ENCODE data around the gene DOCK2.
"Not testable (repeated sequence)": the region's sequence is repeated elsewhere in the genome, so short reads cannot be mapped to it uniquely, and the experiment has no call there.

The DOCK2 gene

DNA sequence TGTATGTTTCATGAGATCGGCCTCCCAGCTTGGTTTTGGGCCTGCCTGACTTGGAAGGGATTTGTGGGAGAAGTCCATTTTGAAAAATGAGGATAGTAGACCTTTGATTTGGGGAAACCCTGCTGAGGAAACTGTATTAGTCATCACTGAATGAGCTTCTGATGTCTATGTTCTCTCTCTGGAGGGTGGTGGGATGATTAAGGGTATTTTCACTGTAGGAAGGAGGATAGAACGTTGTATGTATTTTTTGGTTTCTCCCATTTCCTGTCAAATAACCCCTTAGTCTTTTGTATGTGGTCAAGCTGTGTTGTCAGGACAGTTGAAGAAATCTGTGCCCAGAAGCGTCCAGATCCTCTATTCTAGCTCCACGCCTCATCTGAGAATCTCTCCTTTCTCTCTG, 191.3 kb downstream of the DOCK2 start:
- TF ChIP-seq, protein P1, sequence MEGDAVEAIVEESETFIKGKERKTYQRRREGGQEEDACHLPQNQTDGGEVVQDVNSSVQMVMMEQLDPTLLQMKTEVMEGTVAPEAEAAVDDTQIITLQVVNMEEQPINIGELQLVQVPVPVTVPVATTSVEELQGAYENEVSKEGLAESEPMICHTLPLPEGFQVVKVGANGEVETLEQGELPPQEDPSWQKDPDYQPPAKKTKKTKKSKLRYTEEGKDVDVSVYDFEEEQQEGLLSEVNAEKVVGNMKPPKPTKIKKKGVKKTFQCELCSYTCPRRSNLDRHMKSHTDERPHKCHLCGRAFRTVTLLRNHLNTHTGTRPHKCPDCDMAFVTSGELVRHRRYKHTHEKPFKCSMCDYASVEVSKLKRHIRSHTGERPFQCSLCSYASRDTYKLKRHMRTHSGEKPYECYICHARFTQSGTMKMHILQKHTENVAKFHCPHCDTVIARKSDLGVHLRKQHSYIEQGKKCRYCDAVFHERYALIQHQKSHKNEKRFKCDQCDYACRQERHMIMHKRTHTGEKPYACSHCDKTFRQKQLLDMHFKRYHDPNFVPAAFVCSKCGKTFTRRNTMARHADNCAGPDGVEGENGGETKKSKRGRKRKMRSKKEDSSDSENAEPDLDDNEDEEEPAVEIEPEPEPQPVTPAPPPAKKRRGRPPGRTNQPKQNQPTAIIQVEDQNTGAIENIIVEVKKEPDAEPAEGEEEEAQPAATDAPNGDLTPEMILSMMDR (IDR thresholded peaks at IDR 0.05; ENCODE audit: extremely low read depth, missing control alignments) = no peak

DNA sequence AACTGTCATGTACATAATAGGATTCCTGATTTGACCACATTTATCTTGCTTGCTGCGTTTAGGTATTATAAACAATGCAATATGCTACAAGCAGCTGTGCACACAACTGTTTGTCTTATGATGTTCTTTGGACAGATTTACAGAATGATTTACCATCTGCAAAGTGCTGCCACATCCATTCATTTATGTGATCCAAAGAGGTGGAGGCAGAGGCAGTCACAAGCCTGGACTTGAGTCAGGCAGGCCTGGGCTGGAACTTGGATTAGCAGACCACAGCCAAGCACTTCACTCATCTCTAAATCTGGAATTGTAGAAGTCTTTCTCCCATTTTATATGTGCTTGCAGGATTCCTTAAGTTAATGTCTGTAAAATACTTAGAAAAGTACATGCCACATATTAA, 194.3 kb downstream of the DOCK2 start:
- DNase-seq (ENCODE audit: low spot score) = no peak
- TF ChIP-seq, protein P1 (IDR thresholded peaks at IDR 0.05; ENCODE audit: extremely low read depth, missing control alignments) = no peak

More for the DNA sequence above, 191.3 kb downstream of the DOCK2 start:
- no peak for DNase-seq (ENCODE audit: low spot score)

DNA sequence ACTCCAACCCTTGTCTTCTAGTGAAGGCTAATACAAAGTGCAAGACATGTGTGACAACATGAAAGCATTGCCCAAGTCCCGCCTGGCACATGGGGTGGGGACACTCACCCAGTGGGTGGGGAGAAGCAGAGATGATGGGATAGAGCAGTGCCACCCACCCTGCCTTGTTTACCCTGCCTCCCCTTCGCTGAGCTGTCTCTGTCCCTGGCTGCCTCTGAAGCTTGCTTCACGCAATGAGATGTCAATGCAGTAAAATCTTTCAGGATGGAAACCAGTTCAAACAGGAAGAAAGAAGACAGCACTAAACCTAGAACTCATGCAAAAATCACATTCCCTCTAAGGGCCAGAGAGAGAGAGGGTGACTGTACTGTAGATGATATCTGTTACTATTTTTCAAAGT, 195.2 kb downstream of the DOCK2 start:
- no peak for DNase-seq (ENCODE audit: low spot score)
- TF ChIP-seq, protein P1 (IDR thresholded peaks at IDR 0.05; ENCODE audit: extremely low read depth, missing control alignments) = no peak

DNA sequence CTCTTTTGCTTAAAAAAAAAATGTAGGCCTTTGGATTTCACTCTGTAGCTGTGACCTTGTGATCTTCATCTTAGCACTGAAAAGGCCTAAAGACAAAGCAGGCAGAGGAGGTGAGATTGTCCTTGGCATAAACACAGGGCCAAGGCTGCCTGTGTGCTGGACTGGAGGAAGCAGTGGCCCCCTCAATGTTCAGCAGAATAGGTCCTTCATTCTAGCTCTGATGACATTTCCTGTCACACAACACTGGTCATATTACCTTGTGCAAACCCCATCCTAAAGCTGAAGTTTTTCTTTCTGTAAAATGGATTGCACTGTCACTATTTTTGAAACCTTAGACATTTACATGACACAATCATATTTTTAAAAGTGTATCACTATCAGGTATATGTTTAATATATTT, 195.8 kb downstream of the DOCK2 start:
- TF ChIP-seq, protein P1 (IDR thresholded peaks at IDR 0.05; ENCODE audit: extremely low read depth, missing control alignments) = no peak
- DNase-seq (ENCODE audit: low spot score) = peak; percentile 35

DNA sequence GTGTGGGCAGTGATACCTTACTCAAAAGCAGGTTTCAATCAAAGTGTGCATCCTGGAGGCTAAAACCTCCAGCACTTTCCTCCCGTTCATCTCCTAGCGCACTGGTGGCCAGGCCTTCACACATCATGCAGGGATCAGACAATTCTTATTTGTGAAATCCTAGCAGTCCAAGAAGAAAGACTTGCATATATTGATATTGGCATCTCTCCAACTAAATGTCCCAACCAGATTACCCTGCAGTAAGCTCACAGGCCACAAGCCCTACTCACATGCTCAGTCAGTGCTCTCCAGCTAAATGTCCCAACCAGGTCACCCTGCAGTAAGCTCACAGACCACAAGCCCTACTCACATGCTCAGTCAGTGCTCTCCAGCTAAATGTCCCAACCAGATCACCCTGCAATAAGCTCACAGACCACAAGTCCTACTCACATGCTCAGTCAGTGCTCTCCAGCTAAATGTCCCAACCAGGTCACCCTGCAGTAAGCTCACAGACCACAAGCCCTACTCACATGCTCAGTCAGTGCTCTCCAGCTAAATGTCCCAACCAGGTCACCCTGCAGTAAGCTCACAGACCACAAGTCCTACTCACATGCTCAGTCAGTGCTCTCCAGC, 196.7 kb downstream of the DOCK2 start:
- DNase-seq (ENCODE audit: low spot score) = not testable (repeated sequence)

DNA sequence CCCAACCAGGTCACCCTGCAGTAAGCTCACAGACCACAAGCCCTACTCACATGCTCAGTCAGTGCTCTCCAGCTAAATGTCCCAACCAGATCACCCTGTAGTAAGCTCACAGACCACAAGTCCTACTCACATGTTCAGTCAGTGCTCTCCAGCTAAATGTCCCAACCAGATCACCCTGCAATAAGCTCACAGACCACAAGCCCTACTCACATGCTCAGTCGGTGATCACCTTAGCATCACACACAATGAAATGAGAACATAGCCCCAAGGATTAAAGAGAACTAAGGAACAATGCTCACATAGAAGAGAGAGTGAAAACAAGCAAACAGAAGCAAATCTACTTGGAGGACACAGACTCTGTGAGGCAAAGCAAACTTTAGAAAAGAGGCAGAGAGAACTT, 197.5 kb downstream of the DOCK2 start:
- DNase-seq (ENCODE audit: low spot score) = not testable (repeated sequence)

DNA sequence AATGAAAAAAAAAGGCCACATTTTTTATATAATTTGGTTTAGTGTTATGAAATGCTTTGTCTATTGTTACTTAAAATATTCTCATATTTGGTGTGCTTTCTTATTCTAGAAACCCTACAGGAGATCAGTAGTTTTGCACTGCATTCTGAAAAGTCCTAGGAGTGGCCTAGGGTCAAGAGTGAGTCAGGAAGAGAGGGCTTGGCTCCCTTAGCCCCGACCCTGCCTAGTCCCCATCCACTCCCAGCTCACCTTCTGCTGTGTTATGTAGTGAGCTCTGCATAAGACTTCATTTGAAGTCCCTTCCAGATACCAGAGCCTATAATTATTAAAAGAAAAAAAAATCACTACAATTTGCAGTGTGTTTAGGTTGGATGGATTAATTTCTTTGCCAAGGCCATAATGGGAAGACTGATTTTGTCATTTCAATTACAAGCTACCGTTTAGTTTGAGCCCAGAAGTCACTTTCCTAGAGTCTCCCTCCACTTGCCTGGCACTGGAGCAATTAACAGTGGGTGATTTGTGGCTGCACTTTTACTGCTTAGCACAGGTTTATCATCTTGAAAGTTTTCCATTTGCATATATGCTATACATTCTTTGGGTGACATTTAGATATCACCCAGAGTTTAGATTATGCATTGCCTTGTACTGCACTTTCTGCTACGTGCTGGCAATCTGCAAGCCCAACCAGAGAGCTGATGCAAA, 199.9 kb downstream of the DOCK2 start:
- DNase-seq (ENCODE audit: low spot score) = no peak
- TF ChIP-seq, protein P1 (IDR thresholded peaks at IDR 0.05; ENCODE audit: extremely low read depth, missing control alignments) = no peak

DNA sequence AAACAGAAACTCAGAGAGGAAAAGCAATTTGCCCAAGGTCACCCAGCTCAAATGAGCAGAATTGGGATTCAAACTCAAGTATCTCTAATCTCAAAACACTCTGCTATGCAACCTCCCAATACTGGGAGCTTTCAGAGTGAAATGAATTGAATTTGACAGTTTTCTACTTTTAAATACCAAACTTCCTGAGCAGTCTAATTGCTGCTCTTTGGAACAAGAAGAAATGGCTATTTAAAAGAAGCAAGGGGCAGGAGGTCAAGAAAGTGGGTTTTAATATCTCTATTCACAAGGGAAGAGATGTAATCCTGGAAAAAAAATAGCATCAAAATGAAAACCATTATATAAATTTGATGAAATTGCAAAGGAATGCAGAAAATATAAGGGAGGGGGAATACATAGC, 200.6 kb downstream of the DOCK2 start:
- TF ChIP-seq, protein P1 (IDR thresholded peaks at IDR 0.05; ENCODE audit: extremely low read depth, missing control alignments) = no peak

More for the DNA sequence above, 200.6 kb downstream of the DOCK2 start:
- DNase-seq (ENCODE audit: low spot score) = no peak
